ENCODE results near the gene INIP. TPM values are rescaled to one million over a fixed set of nuclear protein-coding genes. Genes with fewer than 3 reads are reported as not detected.

Gene INIP
- total RNA-seq, 4 donors from 2014 or later, result 9.6 to 22.9 (median 16.2) TPM

DNA sequence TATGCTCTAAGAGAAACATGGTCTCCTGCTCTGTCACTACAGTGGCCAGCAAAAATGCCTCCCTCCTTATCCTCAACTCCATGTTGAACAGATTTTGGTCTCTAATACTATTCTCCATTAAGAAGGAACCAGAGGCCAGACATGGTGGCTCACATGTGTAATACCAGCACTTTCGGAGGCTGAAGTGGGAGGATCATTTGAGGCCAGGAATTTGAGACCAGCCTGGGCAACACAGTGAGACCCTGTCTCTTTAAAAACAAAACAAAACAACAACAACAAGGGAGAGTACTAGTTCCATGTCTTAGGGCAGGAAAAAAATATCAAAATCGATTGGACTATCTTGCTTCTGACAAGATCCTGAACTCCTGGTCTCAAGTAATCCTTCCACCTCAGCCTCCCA, 14.6 kb downstream of the INIP start:
- no peak overlapping the region for H3K27ac ChIP-seq
- no peak overlapping the region for H3K4me3 ChIP-seq
- DNase-seq, result no peak
- in situ Hi-C loops (cut with MboI; ENCODE audit: low pct_ligation_motif_present in 1 of 4, low pct_unique_long_range_greater_than_20kb in 1 of 4, low sequenced_read_pairs in 3 of 4) (loop anchor here in 2 of 4 donors (25.0 kb wide), 2 partner anchors 316 to 616 kb away; partner anchors contain the start of gene HSDL2 (in 1 of the 2)), intact Hi-C loops (cut with DNase I; ENCODE audit: low total_unique reads) (no loop called here)
- H3K27me3 ChIP-seq, result no peaks in the 10 kb centered on the region
- no peaks in the 10 kb centered on the region for H3K9me3 ChIP-seq
- TF ChIP-seq, protein P1, sequence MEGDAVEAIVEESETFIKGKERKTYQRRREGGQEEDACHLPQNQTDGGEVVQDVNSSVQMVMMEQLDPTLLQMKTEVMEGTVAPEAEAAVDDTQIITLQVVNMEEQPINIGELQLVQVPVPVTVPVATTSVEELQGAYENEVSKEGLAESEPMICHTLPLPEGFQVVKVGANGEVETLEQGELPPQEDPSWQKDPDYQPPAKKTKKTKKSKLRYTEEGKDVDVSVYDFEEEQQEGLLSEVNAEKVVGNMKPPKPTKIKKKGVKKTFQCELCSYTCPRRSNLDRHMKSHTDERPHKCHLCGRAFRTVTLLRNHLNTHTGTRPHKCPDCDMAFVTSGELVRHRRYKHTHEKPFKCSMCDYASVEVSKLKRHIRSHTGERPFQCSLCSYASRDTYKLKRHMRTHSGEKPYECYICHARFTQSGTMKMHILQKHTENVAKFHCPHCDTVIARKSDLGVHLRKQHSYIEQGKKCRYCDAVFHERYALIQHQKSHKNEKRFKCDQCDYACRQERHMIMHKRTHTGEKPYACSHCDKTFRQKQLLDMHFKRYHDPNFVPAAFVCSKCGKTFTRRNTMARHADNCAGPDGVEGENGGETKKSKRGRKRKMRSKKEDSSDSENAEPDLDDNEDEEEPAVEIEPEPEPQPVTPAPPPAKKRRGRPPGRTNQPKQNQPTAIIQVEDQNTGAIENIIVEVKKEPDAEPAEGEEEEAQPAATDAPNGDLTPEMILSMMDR (IDR thresholded peaks at IDR 0.05), result no peak
- TF ChIP-seq POLR2AphosphoS5 (IDR thresholded peaks at IDR 0.05), result no peak
- no peak for TF ChIP-seq POLR2A (IDR thresholded peaks at IDR 0.05)
- no peak for TF ChIP-seq EP300 (IDR thresholded peaks at IDR 0.05; ENCODE audit: low read depth)
- 90 to 91% methylated on average over 2 of the region's 2 CpGs for WGBS, 2 donors (ENCODE audit: low coverage in 1 of 2)
- H3K4me1 ChIP-seq, result peaks cover 0 to 4% (median 0%) of the 10 kb centered on the region in 4 donors
- peaks cover 0 to 16% (median 0%) of the 10 kb centered on the region in 4 donors for H3K36me3 ChIP-seq

DNA sequence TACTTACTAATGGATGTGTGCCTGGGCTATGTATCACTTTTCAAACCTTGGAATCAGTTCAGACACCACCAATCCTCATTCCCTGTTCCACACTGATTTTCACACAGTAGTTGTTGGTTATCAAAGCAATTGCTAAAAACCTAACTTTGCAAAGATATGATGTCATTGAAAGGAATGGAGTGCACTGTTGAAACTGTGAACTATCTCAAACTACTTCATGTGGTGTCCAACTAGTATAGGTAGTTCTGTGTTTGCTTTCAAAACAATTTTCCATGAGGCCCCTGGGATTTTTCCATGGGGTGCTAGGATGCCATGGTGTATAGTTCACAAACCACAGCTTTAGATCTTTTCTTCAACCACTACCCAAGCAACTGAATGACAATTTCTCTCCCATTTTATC, 17.8 kb downstream of the INIP start:
- Histone ChIP-seq H3K4me1 (no peaks in the 10 kb centered on the region), H3K9me3 (no peaks in the 10 kb centered on the region), H3K36me3 (peaks cover 0 to 23% (median 3%) of the 10 kb centered on the region in 4 donors), H3K4me3 (no peak overlapping the region), H3K27ac (no peak overlapping the region), H3K27me3 (no peaks in the 10 kb centered on the region)
- TF ChIP-seq POLR2AphosphoS5 (IDR thresholded peaks at IDR 0.05), result no peak
- TF ChIP-seq EP300 (IDR thresholded peaks at IDR 0.05; ENCODE audit: low read depth), result no peak
- no peak for TF ChIP-seq POLR2A (IDR thresholded peaks at IDR 0.05)
- TF ChIP-seq, protein P1 (IDR thresholded peaks at IDR 0.05), result no peak
- no peak for DNase-seq
- in situ Hi-C loops (cut with MboI; ENCODE audit: low pct_ligation_motif_present in 1 of 4, low pct_unique_long_range_greater_than_20kb in 1 of 4, low sequenced_read_pairs in 3 of 4), result loop anchor here in 2 of 4 donors (25.0 kb wide), 2 partner anchors 313 to 613 kb away; partner anchors contain the start of gene HSDL2 (in 1 of the 2)
- intact Hi-C loops (cut with DNase I; ENCODE audit: low total_unique reads), result no loop called here

DNA sequence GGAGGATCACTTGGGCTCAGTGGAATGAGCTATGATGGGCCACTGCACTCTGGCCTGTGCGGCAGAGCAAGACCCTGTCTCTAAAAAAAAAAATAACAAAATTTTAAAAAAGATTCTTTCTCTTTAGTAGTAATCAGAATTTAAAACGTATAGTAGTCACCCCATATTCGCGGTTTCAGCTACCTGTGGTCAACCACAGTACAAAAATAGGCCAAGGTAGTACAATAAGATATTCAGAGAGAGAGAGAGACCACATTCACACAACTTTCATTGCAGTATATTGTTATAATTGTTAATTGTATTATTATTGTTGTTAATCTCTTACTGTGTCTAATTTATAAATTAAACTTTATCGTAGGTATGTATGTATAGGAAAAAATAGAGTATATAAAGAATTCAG, 18.7 kb downstream of the INIP start:
- Histone ChIP-seq H3K36me3 (peaks cover 0 to 23% (median 3%) of the 10 kb centered on the region in 4 donors), H3K4me1 (no peaks in the 10 kb centered on the region), H3K27me3 (no peaks in the 10 kb centered on the region), H3K9me3 (no peaks in the 10 kb centered on the region), H3K4me3 (no peak overlapping the region), H3K27ac (no peak overlapping the region)
- in situ Hi-C loops (cut with MboI; ENCODE audit: low pct_ligation_motif_present in 1 of 4, low pct_unique_long_range_greater_than_20kb in 1 of 4, low sequenced_read_pairs in 3 of 4), result no loop called here
- WGBS, 2 donors (ENCODE audit: low coverage in 1 of 2), result 63 to 75% methylated on average over 5 of the region's 5 CpGs
- no peak for DNase-seq
- intact Hi-C loops (cut with DNase I; ENCODE audit: low total_unique reads), result no loop called here
- TF ChIP-seq POLR2A (IDR thresholded peaks at IDR 0.05) (no peak), EP300 (IDR thresholded peaks at IDR 0.05; ENCODE audit: low read depth) (no peak), POLR2AphosphoS5 (IDR thresholded peaks at IDR 0.05) (no peak)
- TF ChIP-seq, protein P1 (IDR thresholded peaks at IDR 0.05), result no peak

DNA sequence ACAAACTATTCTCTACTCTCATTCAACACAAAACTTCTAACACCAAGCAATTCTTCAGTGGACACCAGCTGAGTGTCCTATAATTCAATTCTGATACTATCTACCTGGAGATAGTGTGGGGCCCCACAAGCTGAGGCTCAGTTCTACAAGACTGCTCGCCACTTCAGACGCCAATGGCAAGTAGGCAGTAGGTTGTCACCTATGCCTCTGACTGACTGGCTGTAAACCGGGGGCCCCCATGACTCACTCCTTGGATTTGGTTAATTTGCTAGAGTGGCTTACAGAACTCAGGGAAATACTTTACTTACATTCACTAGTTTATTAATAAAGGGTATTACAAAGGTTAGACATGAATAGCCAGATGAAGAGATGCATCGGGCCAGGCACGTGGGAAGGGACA, 21.5 kb downstream of the INIP start:
- Histone ChIP-seq H3K9me3 (no peaks in the 10 kb centered on the region), H3K27ac (no peak overlapping the region), H3K36me3 (peaks cover 0 to 34% (median 10%) of the 10 kb centered on the region in 4 donors), H3K27me3 (no peaks in the 10 kb centered on the region), H3K4me3 (no peak overlapping the region), H3K4me1 (no peaks in the 10 kb centered on the region)
- no peak for TF ChIP-seq POLR2AphosphoS5 (IDR thresholded peaks at IDR 0.05)
- TF ChIP-seq EP300 (IDR thresholded peaks at IDR 0.05; ENCODE audit: low read depth), result no peak
- TF ChIP-seq, protein P1 (IDR thresholded peaks at IDR 0.05), result no peak
- no peak for TF ChIP-seq POLR2A (IDR thresholded peaks at IDR 0.05)
- intact Hi-C loops (cut with DNase I; ENCODE audit: low total_unique reads), result no loop called here
- DNase-seq, result no peak
- in situ Hi-C loops (cut with MboI; ENCODE audit: low pct_ligation_motif_present in 1 of 4, low pct_unique_long_range_greater_than_20kb in 1 of 4, low sequenced_read_pairs in 3 of 4), result no loop called here
- WGBS, 2 donors (ENCODE audit: low coverage in 1 of 2), result 95% methylated on average over 5 of the region's 5 CpGs; no CpG with 5 or more reads in 1 of the 2 donors
